ENCODE results near the gene SGPL1. TPM values are rescaled to one million over a fixed set of nuclear protein-coding genes. Genes with fewer than 3 reads are reported as not detected.

SGPL1 gene
- total and polyA plus RNA-seq, 2 donors, result 20.5 to 27.4 TPM

DNA sequence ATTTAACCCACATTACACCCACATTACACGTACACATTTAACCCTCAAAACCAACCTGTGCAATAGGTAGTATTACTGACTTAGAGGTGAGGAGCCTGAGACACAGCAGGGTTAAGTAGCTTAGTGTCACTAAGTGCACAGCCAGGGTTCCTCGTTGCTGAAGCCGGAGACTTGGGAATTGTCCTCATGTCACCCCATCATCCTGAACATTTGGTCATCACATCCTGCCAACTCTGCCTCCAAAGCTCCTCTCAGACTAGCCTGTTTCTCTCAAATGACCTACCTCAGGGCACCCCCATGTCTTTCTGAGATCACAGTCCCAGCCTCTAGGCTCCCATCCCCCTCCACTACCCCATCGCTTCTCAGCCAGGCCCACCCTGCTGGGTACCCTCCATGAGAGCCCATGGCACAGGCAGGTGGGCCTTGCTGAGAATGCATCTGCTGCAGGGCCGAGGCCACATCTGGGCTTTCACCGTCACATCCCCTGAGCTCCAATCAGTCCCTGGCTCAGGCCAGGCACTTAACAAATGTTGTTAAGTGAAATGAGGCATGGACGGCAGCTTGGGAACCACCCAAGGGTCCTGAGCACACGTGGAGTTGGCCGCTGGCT, 93.7 kb downstream of the SGPL1 start:
- no peak for DNase-seq (ENCODE audit: low read depth in 6 of 9, low spot score in 9 of 9)
- 93% methylated on average over 9 of the region's 9 CpGs for WGBS
- H3K27ac ChIP-seq (ENCODE audit: low read depth in 1 of 2, low read length in 1 of 2), result no peak overlapping the region
- H3K4me1 ChIP-seq (ENCODE audit: control insufficient read depth in 2 of 2, insufficient read depth in 2 of 2, low read length in 2 of 2), result no peaks in the 10 kb centered on the region
- no peaks in the 10 kb centered on the region for H3K9me3 ChIP-seq (ENCODE audit: control insufficient read depth in 2 of 2, insufficient read depth in 1 of 2, low read length in 1 of 2)
- H3K4me3 ChIP-seq (ENCODE audit: low read length in 2 of 2), result no peak overlapping the region
- H3K36me3 ChIP-seq (ENCODE audit: control insufficient read depth in 2 of 2, insufficient read depth in 2 of 2, low read length in 1 of 2), result no peaks in the 10 kb centered on the region
- peaks cover 0 to 2% of the 10 kb centered on the region in 2 donors for H3K27me3 ChIP-seq (ENCODE audit: control insufficient read depth in 2 of 2, insufficient read depth in 1 of 2, low read length in 1 of 2)

GRCh38 chr10:70910486-70911341, 95.0 kb downstream of the SGPL1 start:
- H3K4me3 ChIP-seq (ENCODE audit: low read length in 2 of 2), result no peak overlapping the region
- no peak overlapping the region for H3K27ac ChIP-seq (ENCODE audit: low read depth in 1 of 2, low read length in 1 of 2)
- no peak for DNase-seq (ENCODE audit: low read depth in 6 of 9, low spot score in 9 of 9)
- WGBS, result 97% methylated on average over 16 of the region's 16 CpGs
- no peaks in the 10 kb centered on the region for H3K36me3 ChIP-seq (ENCODE audit: control insufficient read depth in 2 of 2, insufficient read depth in 2 of 2, low read length in 1 of 2)
- no peaks in the 10 kb centered on the region for H3K9me3 ChIP-seq (ENCODE audit: control insufficient read depth in 2 of 2, insufficient read depth in 1 of 2, low read length in 1 of 2)
- no peaks in the 10 kb centered on the region for H3K4me1 ChIP-seq (ENCODE audit: control insufficient read depth in 2 of 2, insufficient read depth in 2 of 2, low read length in 2 of 2)
- H3K27me3 ChIP-seq (ENCODE audit: control insufficient read depth in 2 of 2, insufficient read depth in 1 of 2, low read length in 1 of 2), result peaks cover 0 to 2% of the 10 kb centered on the region in 2 donors

DNA sequence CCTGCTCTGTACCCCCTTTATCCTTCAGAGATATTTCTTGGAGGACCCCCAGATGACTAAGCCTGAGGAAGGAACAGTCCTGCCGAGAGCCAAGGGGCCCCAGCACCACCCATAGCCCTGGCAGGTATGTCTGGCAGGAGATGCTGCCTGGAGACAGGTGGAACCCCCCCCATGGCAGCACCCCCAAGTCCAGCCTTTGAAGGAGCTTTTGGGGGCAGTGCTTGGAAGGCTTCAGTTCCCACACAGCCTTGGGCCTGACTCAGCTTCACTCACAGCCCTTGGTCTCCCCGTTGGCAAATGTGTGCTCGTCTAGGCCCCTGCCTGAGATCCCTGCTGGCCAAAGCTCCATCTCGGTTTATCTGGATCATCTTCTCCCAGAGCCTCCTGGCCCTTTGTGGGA, 95.6 kb downstream of the SGPL1 start:
- WGBS, result 93% methylated on average over 4 of the region's 4 CpGs
- Histone ChIP-seq H3K27ac (ENCODE audit: low read depth in 1 of 2, low read length in 1 of 2) (no peak overlapping the region), H3K4me1 (ENCODE audit: control insufficient read depth in 2 of 2, insufficient read depth in 2 of 2, low read length in 2 of 2) (no peaks in the 10 kb centered on the region), H3K9me3 (ENCODE audit: control insufficient read depth in 2 of 2, insufficient read depth in 1 of 2, low read length in 1 of 2) (no peaks in the 10 kb centered on the region), H3K27me3 (ENCODE audit: control insufficient read depth in 2 of 2, insufficient read depth in 1 of 2, low read length in 1 of 2) (peaks cover 0 to 2% of the 10 kb centered on the region in 2 donors), H3K4me3 (ENCODE audit: low read length in 2 of 2) (no peak overlapping the region), H3K36me3 (ENCODE audit: control insufficient read depth in 2 of 2, insufficient read depth in 2 of 2, low read length in 1 of 2) (no peaks in the 10 kb centered on the region)
- DNase-seq (ENCODE audit: low read depth in 6 of 9, low spot score in 9 of 9), result no peak

DNA sequence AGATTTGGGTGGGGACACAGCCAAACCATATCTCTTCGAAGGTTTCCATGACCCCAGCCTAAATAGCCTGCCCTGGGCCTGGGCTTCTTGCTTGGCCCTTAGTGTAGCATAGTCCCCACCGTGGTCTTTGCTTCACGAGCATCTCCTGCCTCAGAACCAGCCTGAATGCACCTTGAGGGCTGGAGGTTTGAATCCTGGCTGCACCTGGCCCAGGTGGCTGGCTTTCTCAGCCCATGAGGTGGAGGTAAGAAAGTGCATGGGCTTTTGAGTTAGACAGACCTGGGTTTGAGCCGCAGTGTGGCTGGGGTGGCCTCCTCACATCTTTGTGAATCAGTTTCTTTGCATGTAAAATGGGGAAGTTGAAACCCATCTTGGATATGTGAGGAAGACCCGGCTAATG, 96.8 kb downstream of the SGPL1 start:
- Histone ChIP-seq H3K4me1 (ENCODE audit: control insufficient read depth in 2 of 2, insufficient read depth in 2 of 2, low read length in 2 of 2) (no peaks in the 10 kb centered on the region), H3K9me3 (ENCODE audit: control insufficient read depth in 2 of 2, insufficient read depth in 1 of 2, low read length in 1 of 2) (no peaks in the 10 kb centered on the region), H3K36me3 (ENCODE audit: control insufficient read depth in 2 of 2, insufficient read depth in 2 of 2, low read length in 1 of 2) (no peaks in the 10 kb centered on the region), H3K27ac (ENCODE audit: low read depth in 1 of 2, low read length in 1 of 2) (no peak overlapping the region), H3K4me3 (ENCODE audit: low read length in 2 of 2) (no peak overlapping the region), H3K27me3 (ENCODE audit: control insufficient read depth in 2 of 2, insufficient read depth in 1 of 2, low read length in 1 of 2) (peaks cover 0 to 2% of the 10 kb centered on the region in 2 donors)
- DNase-seq (ENCODE audit: low read depth in 6 of 9, low spot score in 9 of 9), result no peak
- 96% methylated on average over 5 of the region's 5 CpGs for WGBS

- no peak overlapping the region for H3K4me3 ChIP-seq (ENCODE audit: low read length in 2 of 2)
- H3K27me3 ChIP-seq (ENCODE audit: control insufficient read depth in 2 of 2, insufficient read depth in 1 of 2, low read length in 1 of 2), result peaks cover 0 to 2% of the 10 kb centered on the region in 2 donors
- no peak overlapping the region for H3K27ac ChIP-seq (ENCODE audit: low read depth in 1 of 2, low read length in 1 of 2)
- H3K9me3 ChIP-seq (ENCODE audit: control insufficient read depth in 2 of 2, insufficient read depth in 1 of 2, low read length in 1 of 2), result no peaks in the 10 kb centered on the region
- WGBS, result 82% methylated on average over 6 of the region's 6 CpGs
- H3K4me1 ChIP-seq (ENCODE audit: control insufficient read depth in 2 of 2, insufficient read depth in 2 of 2, low read length in 2 of 2), result no peaks in the 10 kb centered on the region
- H3K36me3 ChIP-seq (ENCODE audit: control insufficient read depth in 2 of 2, insufficient read depth in 2 of 2, low read length in 1 of 2), result no peaks in the 10 kb centered on the region
- DNase-seq (ENCODE audit: low read depth in 6 of 9, low spot score in 9 of 9), result no peak
These were observed 97.6 kb downstream of the SGPL1 start for GRCh38 chr10:70913191-70913892.

DNA sequence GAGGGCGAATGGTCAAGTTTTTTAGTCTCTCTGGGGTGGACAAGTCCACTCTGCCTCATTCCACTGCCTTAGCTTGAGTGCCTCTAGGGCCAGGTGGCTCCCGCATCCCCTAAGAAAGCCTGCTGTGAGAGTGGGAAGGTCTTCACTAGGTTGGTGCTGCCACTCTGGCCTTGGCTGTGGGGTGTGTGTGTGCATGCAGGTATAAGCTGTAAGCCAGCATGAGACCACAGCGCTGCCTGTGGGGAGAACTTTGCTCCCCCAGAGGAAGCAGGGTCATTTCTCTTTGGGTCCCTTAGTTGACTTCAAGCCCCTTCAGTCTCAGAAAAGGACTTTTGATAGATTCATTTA, 98.1 kb downstream of the SGPL1 start:
- Histone ChIP-seq H3K9me3 (ENCODE audit: control insufficient read depth in 2 of 2, insufficient read depth in 1 of 2, low read length in 1 of 2) (no peaks in the 10 kb centered on the region), H3K27me3 (ENCODE audit: control insufficient read depth in 2 of 2, insufficient read depth in 1 of 2, low read length in 1 of 2) (peaks cover 0 to 2% of the 10 kb centered on the region in 2 donors), H3K27ac (ENCODE audit: low read depth in 1 of 2, low read length in 1 of 2) (no peak overlapping the region), H3K4me1 (ENCODE audit: control insufficient read depth in 2 of 2, insufficient read depth in 2 of 2, low read length in 2 of 2) (peaks cover 0 to 2% of the 10 kb centered on the region in 2 donors), H3K4me3 (ENCODE audit: low read length in 2 of 2) (no peak overlapping the region), H3K36me3 (ENCODE audit: control insufficient read depth in 2 of 2, insufficient read depth in 2 of 2, low read length in 1 of 2) (no peaks in the 10 kb centered on the region)
- 93% methylated on average over 3 of the region's 3 CpGs for WGBS
- no peak for DNase-seq (ENCODE audit: low read depth in 6 of 9, low spot score in 9 of 9)

DNA sequence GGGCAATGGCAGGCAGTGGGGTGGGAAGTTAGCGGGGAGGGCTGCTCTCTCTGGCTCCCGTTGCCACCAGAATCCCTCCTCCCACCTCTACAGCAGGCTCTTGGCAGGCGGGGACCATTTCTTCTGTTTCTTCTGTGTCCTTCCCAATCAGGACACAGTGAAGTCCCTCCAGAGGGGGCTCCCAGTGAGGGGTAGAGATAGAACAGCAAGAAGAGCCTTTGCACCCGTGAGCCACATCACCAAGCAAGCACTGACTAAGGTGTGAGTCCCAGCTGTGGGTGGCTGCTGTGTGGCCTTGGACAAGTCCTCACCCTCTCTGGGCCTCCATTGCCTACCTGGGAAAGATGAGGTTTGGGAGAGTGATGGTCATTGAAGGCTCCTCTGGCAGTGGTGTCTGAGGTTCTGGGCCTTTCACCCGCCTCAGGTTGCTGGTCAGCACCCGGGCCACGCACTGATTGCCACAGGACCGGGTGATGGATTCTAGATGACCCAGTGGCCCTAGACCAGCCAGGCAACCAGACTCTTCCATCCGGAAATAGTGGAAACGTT, 98.6 kb downstream of the SGPL1 start:
- Histone ChIP-seq H3K4me1 (ENCODE audit: control insufficient read depth in 2 of 2, insufficient read depth in 2 of 2, low read length in 2 of 2) (peaks cover 5 to 7% of the 10 kb centered on the region in 2 donors), H3K9me3 (ENCODE audit: control insufficient read depth in 2 of 2, insufficient read depth in 1 of 2, low read length in 1 of 2) (no peaks in the 10 kb centered on the region), H3K36me3 (ENCODE audit: control insufficient read depth in 2 of 2, insufficient read depth in 2 of 2, low read length in 1 of 2) (no peaks in the 10 kb centered on the region), H3K27ac (ENCODE audit: low read depth in 1 of 2, low read length in 1 of 2) (no peak overlapping the region), H3K27me3 (ENCODE audit: control insufficient read depth in 2 of 2, insufficient read depth in 1 of 2, low read length in 1 of 2) (peaks cover 0 to 2% of the 10 kb centered on the region in 2 donors), H3K4me3 (ENCODE audit: low read length in 2 of 2) (no peak overlapping the region)
- DNase-seq (ENCODE audit: low read depth in 6 of 9, low spot score in 9 of 9), result no peak
- 86% methylated on average over 10 of the region's 10 CpGs for WGBS

GRCh38 chr10:70915206-70915605, 99.5 kb downstream of the SGPL1 start:
- Histone ChIP-seq H3K27me3 (ENCODE audit: control insufficient read depth in 2 of 2, insufficient read depth in 1 of 2, low read length in 1 of 2) (peaks cover 0 to 2% of the 10 kb centered on the region in 2 donors), H3K9me3 (ENCODE audit: control insufficient read depth in 2 of 2, insufficient read depth in 1 of 2, low read length in 1 of 2) (no peaks in the 10 kb centered on the region), H3K4me1 (ENCODE audit: control insufficient read depth in 2 of 2, insufficient read depth in 2 of 2, low read length in 2 of 2) (peaks cover 6 to 12% of the 10 kb centered on the region in 2 donors), H3K27ac (ENCODE audit: low read depth in 1 of 2, low read length in 1 of 2) (no peak overlapping the region), H3K4me3 (ENCODE audit: low read length in 2 of 2) (no peak overlapping the region), H3K36me3 (ENCODE audit: control insufficient read depth in 2 of 2, insufficient read depth in 2 of 2, low read length in 1 of 2) (no peaks in the 10 kb centered on the region)
- no peak for DNase-seq (ENCODE audit: low read depth in 6 of 9, low spot score in 9 of 9)
- 97% methylated on average over 5 of the region's 5 CpGs for WGBS

- H3K4me1 ChIP-seq (ENCODE audit: control insufficient read depth in 2 of 2, insufficient read depth in 2 of 2, low read length in 2 of 2), result peaks cover 6 to 17% of the 10 kb centered on the region in 2 donors
- H3K27me3 ChIP-seq (ENCODE audit: control insufficient read depth in 2 of 2, insufficient read depth in 1 of 2, low read length in 1 of 2), result peaks cover 0 to 2% of the 10 kb centered on the region in 2 donors
- no peak for DNase-seq (ENCODE audit: low read depth in 6 of 9, low spot score in 9 of 9)
- H3K9me3 ChIP-seq (ENCODE audit: control insufficient read depth in 2 of 2, insufficient read depth in 1 of 2, low read length in 1 of 2), result no peaks in the 10 kb centered on the region
- H3K27ac ChIP-seq (ENCODE audit: low read depth in 1 of 2, low read length in 1 of 2), result no peak overlapping the region
- WGBS, result 98% methylated on average over 9 of the region's 9 CpGs
- H3K36me3 ChIP-seq (ENCODE audit: control insufficient read depth in 2 of 2, insufficient read depth in 2 of 2, low read length in 1 of 2), result no peaks in the 10 kb centered on the region
- H3K4me3 ChIP-seq (ENCODE audit: low read length in 2 of 2), result no peak overlapping the region
These were observed 100.1 kb downstream of the SGPL1 start for GRCh38 chr10:70915806-70916205.
